A673 (cell line): ENCODE measurements around the gene HEPHL1. TPM values are rescaled to one million over a fixed set of nuclear protein-coding genes. Genes with fewer than 3 reads are reported as not detected.

ENCODE experiments used
- BruUV-seq: library from RNA; stranded (reverse); fragments of 400-500 nt; replicated peaks from 2 replicates; lab custom pipeline; 2021; lab: Mats Ljungman, UMichigan
- CTCF ChIA-PET: fragments of 300-600 bp; sonication (Branson Sonifier 250); formaldehyde crosslinking; loops from one replicate; lab custom pipeline; 2022; ENCODE audit warnings: antibody characterized with exemption; lab: Charles Lee
- POLR2A ChIA-PET: fragments of 300-600 bp; sonication (Branson Sonifier 250); formaldehyde crosslinking; loops from one replicate; lab custom pipeline; 2022; ENCODE audit warnings: antibody characterized with exemption; ENCODE audit not compliant: low non-redundant PET; lab: Charles Lee
- DNase-seq: peaks from one replicate; pipeline ENCODE4 v3.0.0-alpha.2; 2015; ENCODE audit warnings: low spot score
- H3K27ac ChIP-seq: fragments of 200-600 bp; sonication (generic); 2 replicates; pipeline ENCODE4 v1.5.1; 2016; ENCODE audit warnings: mixed run types, low read depth, mild to moderate bottlenecking, mixed read lengths, antibody characterized with exemption, low read length; ENCODE audit not compliant: poor library complexity, severe bottlenecking
- H3K27me3 ChIP-seq: fragments of 200-600 bp; sonication (generic); replicated peaks from 2 replicates; pipeline ENCODE4 v1.6.1; 2017; ENCODE audit warnings: mixed run types, low read depth, mild to moderate bottlenecking, mixed read lengths, antibody characterized with exemption, low read length; ENCODE audit not compliant: insufficient read depth, poor library complexity
- H3K36me3 ChIP-seq: fragments of 200-600 bp; sonication (generic); 2 replicates; pipeline ENCODE4 v1.6.1; 2016; ENCODE audit warnings: mixed run types, mild to moderate bottlenecking, mixed read lengths, antibody characterized with exemption, low read length; ENCODE audit not compliant: insufficient read depth, poor library complexity, severe bottlenecking
- H3K4me1 ChIP-seq: fragments of 200-600 bp; sonication (generic); 2 replicates; pipeline ENCODE4 v1.6.1; 2017; ENCODE audit warnings: mixed run types, mild to moderate bottlenecking, mixed read lengths, antibody characterized with exemption, low read length; ENCODE audit not compliant: insufficient read depth, poor library complexity, severe bottlenecking
- H3K4me3 ChIP-seq: fragments of 200-600 bp; sonication (generic); 2 replicates; pipeline ENCODE4 v1.5.1; 2016; ENCODE audit warnings: low read depth, mixed run types, mild to moderate bottlenecking, mixed read lengths, low read length; ENCODE audit not compliant: poor library complexity, severe bottlenecking
- H3K9me3 ChIP-seq: fragments of 200-600 bp; sonication (generic); 2 replicates; pipeline ENCODE4 v1.6.1; 2016; ENCODE audit warnings: mixed run types, low read depth, mild to moderate bottlenecking, mixed read lengths, antibody characterized with exemption, low read length; ENCODE audit not compliant: poor library complexity, severe bottlenecking
- EZH2 ChIP-seq: fragments of 200-600 bp; sonication (generic); IDR thresholded peaks from 2 replicates; pipeline ENCODE4 v1.6.1; 2017; ENCODE audit warnings: borderline replicate concordance, low read depth, mild to moderate bottlenecking, mixed read lengths, antibody characterized with exemption, low read length; ENCODE audit not compliant: poor library complexity, severe bottlenecking
- intact Hi-C: fragments of 100-400 bp; cut with micrococcal nuclease; formaldehyde crosslinking; loops from one replicate; pipeline ENCODE4 v1.10.0; 2022; ENCODE audit not compliant: unreplicated experiment
- total RNA-seq: library from RNA; stranded (reverse); gene quantifications from 2 replicates; pipeline ENCODE4 v1.2.3, GENCODE V29; 2021
- TF ChIP-seq, protein P1 (sequence below): fragments of 300-800, 200-600 bp; sonication (generic); conservative IDR thresholded peaks from 2 replicates; pipeline ENCODE4 v1.5.1; 2017; ENCODE audit warnings: low read depth, mild to moderate bottlenecking, antibody characterized with exemption, low read length, moderate library complexity, mixed read lengths

HEPHL1 gene
- total RNA-seq, 1 experiment from 2014 or later = not detected

- H3K4me1 ChIP-seq = no peaks in the 10 kb centered on the region
- H3K27me3 ChIP-seq = peaks cover 6% of the 10 kb centered on the region
- ChIA-PET POLR2A (no interaction called here), CTCF (no interaction called here)
- H3K4me3 ChIP-seq = no peak overlapping the region
- no peak for DNase-seq
- H3K36me3 ChIP-seq = no peaks in the 10 kb centered on the region
- TF ChIP-seq EZH2 = no peak
- TF ChIP-seq, protein P1, sequence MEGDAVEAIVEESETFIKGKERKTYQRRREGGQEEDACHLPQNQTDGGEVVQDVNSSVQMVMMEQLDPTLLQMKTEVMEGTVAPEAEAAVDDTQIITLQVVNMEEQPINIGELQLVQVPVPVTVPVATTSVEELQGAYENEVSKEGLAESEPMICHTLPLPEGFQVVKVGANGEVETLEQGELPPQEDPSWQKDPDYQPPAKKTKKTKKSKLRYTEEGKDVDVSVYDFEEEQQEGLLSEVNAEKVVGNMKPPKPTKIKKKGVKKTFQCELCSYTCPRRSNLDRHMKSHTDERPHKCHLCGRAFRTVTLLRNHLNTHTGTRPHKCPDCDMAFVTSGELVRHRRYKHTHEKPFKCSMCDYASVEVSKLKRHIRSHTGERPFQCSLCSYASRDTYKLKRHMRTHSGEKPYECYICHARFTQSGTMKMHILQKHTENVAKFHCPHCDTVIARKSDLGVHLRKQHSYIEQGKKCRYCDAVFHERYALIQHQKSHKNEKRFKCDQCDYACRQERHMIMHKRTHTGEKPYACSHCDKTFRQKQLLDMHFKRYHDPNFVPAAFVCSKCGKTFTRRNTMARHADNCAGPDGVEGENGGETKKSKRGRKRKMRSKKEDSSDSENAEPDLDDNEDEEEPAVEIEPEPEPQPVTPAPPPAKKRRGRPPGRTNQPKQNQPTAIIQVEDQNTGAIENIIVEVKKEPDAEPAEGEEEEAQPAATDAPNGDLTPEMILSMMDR = peak; percentile 46
- intact Hi-C loops = loop anchor here (5.0 kb wide), 1 partner anchor 185 kb away; no protein-coding TSS in a partner anchor
- no peaks in the 10 kb centered on the region for H3K9me3 ChIP-seq
- H3K27ac ChIP-seq = no peak overlapping the region
- BruUV-seq = no TSS peak
Measured at GRCh38 chr11:94107363-94107762, 86.2 kb downstream of the HEPHL1 start.

DNA sequence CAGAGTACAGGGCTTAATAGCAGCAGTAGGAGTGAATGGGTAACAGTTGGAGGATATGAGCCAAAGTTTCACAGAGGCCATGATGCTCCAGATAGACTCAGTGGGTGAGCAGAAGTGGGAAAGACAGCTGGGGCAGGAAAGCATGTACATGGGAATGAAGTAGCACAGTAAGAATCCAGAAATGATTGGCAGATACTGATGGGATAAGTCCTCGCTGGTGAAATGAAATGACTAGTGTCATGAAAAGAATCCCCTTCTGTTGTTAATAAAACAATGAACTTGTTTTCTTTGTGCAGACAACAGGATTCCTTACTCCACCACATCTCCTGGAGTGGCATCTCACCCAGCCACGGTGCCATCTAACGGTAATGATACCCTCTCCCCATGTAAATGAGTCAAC, 90.1 kb downstream of the HEPHL1 start:
- no peak for DNase-seq
- BruUV-seq = no TSS peak
- TF ChIP-seq EZH2 = no peak
- TF ChIP-seq, protein P1 = no peak
- Histone ChIP-seq H3K27me3 (peaks cover 14% of the 10 kb centered on the region), H3K4me3 (no peak overlapping the region), H3K4me1 (no peaks in the 10 kb centered on the region), H3K9me3 (no peaks in the 10 kb centered on the region), H3K36me3 (no peaks in the 10 kb centered on the region), H3K27ac (no peak overlapping the region)
- CTCF ChIA-PET = no interaction called here
- intact Hi-C loops = no loop called here
- POLR2A ChIA-PET = no interaction called here

DNA sequence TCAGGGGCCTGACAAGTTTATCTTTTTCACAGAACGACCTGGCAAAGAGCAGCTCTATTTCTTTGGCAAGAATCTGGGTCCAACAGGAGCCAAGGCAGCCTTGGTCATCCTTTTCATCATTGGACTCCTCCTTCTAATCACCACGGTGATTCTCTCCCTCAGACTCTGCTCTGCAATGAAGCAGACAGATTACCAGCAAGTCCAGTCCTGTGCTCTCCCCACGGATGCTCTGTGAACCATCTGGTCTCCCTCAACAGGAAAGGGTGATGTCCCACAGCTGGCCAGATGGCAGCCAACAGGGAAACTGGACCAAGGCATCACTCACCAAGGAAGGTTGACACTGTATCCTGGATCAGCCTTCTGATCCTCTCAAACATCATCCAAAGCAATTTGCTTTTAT, 90.5 kb downstream of the HEPHL1 start:
- no peaks in the 10 kb centered on the region for H3K4me1 ChIP-seq
- TF ChIP-seq, protein P1 = no peak
- no peak for TF ChIP-seq EZH2
- ChIA-PET CTCF (no interaction called here), POLR2A (no interaction called here)
- no peaks in the 10 kb centered on the region for H3K36me3 ChIP-seq
- no TSS peak for BruUV-seq
- H3K9me3 ChIP-seq = no peaks in the 10 kb centered on the region
- H3K4me3 ChIP-seq = no peak overlapping the region
- no peak overlapping the region for H3K27ac ChIP-seq
- H3K27me3 ChIP-seq = peaks cover 14% of the 10 kb centered on the region
- intact Hi-C loops = no loop called here
- no peak for DNase-seq
